ENCODE data around the gene SLU7.

- TF ChIP-seq CTCF (IDR thresholded peaks at IDR 0.05; ENCODE audit: borderline replicate concordance, extremely low read depth, low read length, poor library complexity, severe bottlenecking) (no peak), EZH2 (IDR thresholded peaks at IDR 0.05; ENCODE audit: borderline replicate concordance, low read depth, low read length, severe bottlenecking) (no peak)
Measured at GRCh38 chr5:160360310-160360709, 58.6 kb downstream of the SLU7 start.
